Neural cell (in vitro differentiated cells): ENCODE results near the gene CACNB2.

Source experiments
- CTCF ChIP-seq: fragments of 450-650 bp; IDR thresholded peaks from 2 replicates; pipeline ENCODE4 v1.5.1; 2014; ENCODE audit warnings: antibody characterized with exemption, mild to moderate bottlenecking, moderate library complexity; ENCODE audit not compliant: poor library complexity, severe bottlenecking
- EP300 ChIP-seq: fragments of 450-650 bp; conservative IDR thresholded peaks from 2 replicates; pipeline ENCODE4 v1.6.1; 2014; ENCODE audit warnings: antibody characterized with exemption, mild to moderate bottlenecking, moderate library complexity; ENCODE audit not compliant: poor library complexity, severe bottlenecking
- EZH2 ChIP-seq: fragments of 200-600, 300-800 bp; shearing (Covaris generic), sonication (generic); IDR thresholded peaks from 2 replicates; pipeline ENCODE4 v1.6.1; 2014; ENCODE audit warnings: antibody characterized with exemption, low read length, borderline replicate concordance, mild to moderate bottlenecking; ENCODE audit not compliant: insufficient read depth, poor library complexity, severe bottlenecking
- MXI1 ChIP-seq: fragments of 450-650 bp; conservative IDR thresholded peaks from 2 replicates; pipeline ENCODE4 v1.6.1; 2014; ENCODE audit warnings: antibody characterized with exemption, mild to moderate bottlenecking; ENCODE audit not compliant: poor library complexity, severe bottlenecking
- POLR2AphosphoS5 ChIP-seq: IDR thresholded peaks from 2 replicates; pipeline ENCODE4 v1.6.1; 2012
- RAD21 ChIP-seq: fragments of 450-650 bp; conservative IDR thresholded peaks from 2 replicates; pipeline ENCODE4 v1.6.1; 2014; ENCODE audit warnings: antibody characterized with exemption, mild to moderate bottlenecking, moderate library complexity
- REST ChIP-seq: IDR thresholded peaks from 2 replicates; pipeline ENCODE4 v1.6.1; 2012; ENCODE audit warnings: borderline replicate concordance
- SMC3 ChIP-seq: fragments of 450-650 bp; conservative IDR thresholded peaks from 2 replicates; pipeline ENCODE4 v1.6.1; 2014; ENCODE audit warnings: antibody characterized with exemption, mild to moderate bottlenecking, moderate library complexity; ENCODE audit not compliant: poor library complexity
- TAF1 ChIP-seq: IDR thresholded peaks from 2 replicates; pipeline ENCODE4 v1.6.1; 2012; ENCODE audit warnings: low read depth

GRCh38 chr10:18455086-18455884 is 315.1 kb downstream of the CACNB2 start:
- TF ChIP-seq CTCF = no peak
- TF ChIP-seq EP300 = no peak
- no peak for TF ChIP-seq POLR2AphosphoS5
- TF ChIP-seq RAD21 = no peak
- TF ChIP-seq TAF1 = no peak
- TF ChIP-seq EZH2 = no peak
- TF ChIP-seq MXI1 = no peak
- TF ChIP-seq SMC3 = no peak
- no peak for TF ChIP-seq REST
